ENCODE results near the gene BRI3. TPM values are rescaled to one million over a fixed set of nuclear protein-coding genes. Genes with fewer than 3 reads are reported as not detected.

The BRI3 gene
- total and polyA plus RNA-seq, 10 of the 15 experiments (the other 5 are each of a cell fraction or from before 2014, with no cell fraction given) = 4.5 to 56.3 (median 21.5) TPM

DNA sequence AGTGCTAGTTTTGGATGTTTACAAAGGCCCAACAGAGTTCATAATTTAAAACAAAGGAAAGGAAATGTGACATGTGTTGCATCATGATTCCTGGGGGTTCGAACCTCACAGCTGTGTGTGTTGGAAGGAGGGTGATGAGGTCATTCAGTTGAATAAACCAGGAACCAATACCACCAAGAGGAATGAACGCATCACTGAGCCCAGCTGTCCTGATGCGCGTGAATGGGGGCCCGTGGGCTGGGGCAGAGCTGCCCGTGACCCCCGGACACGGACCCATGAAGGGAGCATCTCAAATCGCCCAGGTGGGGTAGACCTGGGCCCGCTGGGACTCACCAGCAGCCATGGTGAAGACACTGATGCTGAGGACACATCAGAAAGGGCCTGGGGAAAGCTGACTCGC lies 33.0 kb downstream of the BRI3 start (continued):
- TF ChIP-seq MEF2B (IDR thresholded peaks at IDR 0.05; ENCODE audit: partially characterized antibody, poor library complexity, severe bottlenecking) = no peak
- TF ChIP-seq NR2C1 (IDR thresholded peaks at IDR 0.05) = no peak
- no peak for TF ChIP-seq STAT1 (conservative IDR thresholded peaks at IDR 0.05)
- no peak for TF ChIP-seq ZBTB33 (IDR thresholded peaks at IDR 0.05)
- peak; percentile 90 for TF ChIP-seq TCF3 (IDR thresholded peaks at IDR 0.05; ENCODE audit: borderline replicate concordance, insufficient read depth, low read depth, low read length)
- TF ChIP-seq, protein P1, sequence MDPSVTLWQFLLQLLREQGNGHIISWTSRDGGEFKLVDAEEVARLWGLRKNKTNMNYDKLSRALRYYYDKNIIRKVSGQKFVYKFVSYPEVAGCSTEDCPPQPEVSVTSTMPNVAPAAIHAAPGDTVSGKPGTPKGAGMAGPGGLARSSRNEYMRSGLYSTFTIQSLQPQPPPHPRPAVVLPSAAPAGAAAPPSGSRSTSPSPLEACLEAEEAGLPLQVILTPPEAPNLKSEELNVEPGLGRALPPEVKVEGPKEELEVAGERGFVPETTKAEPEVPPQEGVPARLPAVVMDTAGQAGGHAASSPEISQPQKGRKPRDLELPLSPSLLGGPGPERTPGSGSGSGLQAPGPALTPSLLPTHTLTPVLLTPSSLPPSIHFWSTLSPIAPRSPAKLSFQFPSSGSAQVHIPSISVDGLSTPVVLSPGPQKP (IDR thresholded peaks at IDR 0.05; ENCODE audit: low read depth, low read length) = no peak
- peak; percentile 36; the same call in 1 of the 2 replicates for TF ChIP-seq ZBED1 (IDR thresholded peaks at IDR 0.05; ENCODE audit: borderline replicate concordance)
- TF ChIP-seq, protein P2, sequence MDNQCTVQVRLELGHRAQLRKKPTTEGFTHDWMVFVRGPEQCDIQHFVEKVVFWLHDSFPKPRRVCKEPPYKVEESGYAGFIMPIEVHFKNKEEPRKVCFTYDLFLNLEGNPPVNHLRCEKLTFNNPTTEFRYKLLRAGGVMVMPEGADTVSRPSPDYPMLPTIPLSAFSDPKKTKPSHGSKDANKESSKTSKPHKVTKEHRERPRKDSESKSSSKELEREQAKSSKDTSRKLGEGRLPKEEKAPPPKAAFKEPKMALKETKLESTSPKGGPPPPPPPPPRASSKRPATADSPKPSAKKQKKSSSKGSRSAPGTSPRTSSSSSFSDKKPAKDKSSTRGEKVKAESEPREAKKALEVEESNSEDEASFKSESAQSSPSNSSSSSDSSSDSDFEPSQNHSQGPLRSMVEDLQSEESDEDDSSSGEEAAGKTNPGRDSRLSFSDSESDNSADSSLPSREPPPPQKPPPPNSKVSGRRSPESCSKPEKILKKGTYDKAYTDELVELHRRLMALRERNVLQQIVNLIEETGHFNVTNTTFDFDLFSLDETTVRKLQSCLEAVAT (IDR thresholded peaks at IDR 0.05) = no peak
- peak; percentile 85 for TF ChIP-seq CREM (IDR thresholded peaks at IDR 0.05; ENCODE audit: low read depth)
- TF ChIP-seq WRNIP1 (IDR thresholded peaks at IDR 0.05; ENCODE audit: borderline replicate concordance, low read depth, low read length) = no peak
- no peak for TF ChIP-seq SIX5 (IDR thresholded peaks at IDR 0.05; ENCODE audit: low read depth, low read length, severe bottlenecking)
- TF ChIP-seq POLR2A (IDR thresholded peaks at IDR 0.05; ENCODE audit: low read depth, low read length) = no peak
- no peak; the same call in 1 of the 2 replicates for TF ChIP-seq MTA3 (IDR thresholded peaks at IDR 0.05; ENCODE audit: borderline replicate concordance, low read length)
- no peak for TF ChIP-seq SUZ12 (IDR thresholded peaks at IDR 0.05; ENCODE audit: unreplicated experiment)
- TF ChIP-seq ZNF592 (IDR thresholded peaks at IDR 0.05) = no peak
- TF ChIP-seq SMARCA5 (IDR thresholded peaks at IDR 0.05) = no peak
- no peak for TF ChIP-seq TAF1 (IDR thresholded peaks at IDR 0.05; ENCODE audit: borderline replicate concordance, low read depth, low read length)
- no peak for TF ChIP-seq IRF3 (IDR thresholded peaks at IDR 0.05)

Measured in GM12878 (cell line).